GM18873 (cell line): Measurements from ENCODE around the gene PTPRN2.

Experiments used
- ATAC-seq: cut with Tn5 transposase; IDR thresholded peaks from one replicate; pipeline ENCODE4 v1.9.1; 2021; ENCODE audit warnings: mild to moderate bottlenecking, moderate library complexity, moderate number of reproducible peaks; ENCODE audit not compliant: unreplicated experiment, low FRiP score

PTPRN2 gene

GRCh38 chr7:157542068-157543021 lies 1045.3 kb downstream of the PTPRN2 start:
- ATAC-seq = no peak

GRCh38 chr7:157541295-157542067 lies 1046.1 kb downstream of the PTPRN2 start:
- no peak for ATAC-seq

- no peak for ATAC-seq
Observed at GRCh38 chr7:157540606-157541294, 1046.9 kb downstream of the PTPRN2 start.

- ATAC-seq = no peak
Observed at GRCh38 chr7:157540020-157540419, 1047.6 kb downstream of the PTPRN2 start.

GRCh38 chr7:157539521-157539920 lies 1048.1 kb downstream of the PTPRN2 start:
- ATAC-seq = no peak

GRCh38 chr7:157538735-157539134 lies 1048.9 kb downstream of the PTPRN2 start:
- ATAC-seq = no peak

GRCh38 chr7:157538321-157538720 lies 1049.3 kb downstream of the PTPRN2 start:
- no peak for ATAC-seq

GRCh38 chr7:157537056-157537455 lies 1050.6 kb downstream of the PTPRN2 start:
- no peak for ATAC-seq

GRCh38 chr7:157532068-157532467 lies 1055.6 kb downstream of the PTPRN2 start:
- ATAC-seq = no peak

- no peak for ATAC-seq
Observed at GRCh38 chr7:157529768-157530560, 1057.7 kb downstream of the PTPRN2 start.

- no peak for ATAC-seq
Observed at GRCh38 chr7:157528785-157529341, 1058.8 kb downstream of the PTPRN2 start.

- ATAC-seq = no peak
Observed at GRCh38 chr7:157527686-157528085, 1059.9 kb downstream of the PTPRN2 start.

- no peak for ATAC-seq
Observed at GRCh38 chr7:157526913-157527634, 1060.5 kb downstream of the PTPRN2 start.

GRCh38 chr7:157526005-157526912 lies 1061.4 kb downstream of the PTPRN2 start:
- ATAC-seq = no peak

GRCh38 chr7:157525491-157525915 lies 1062.1 kb downstream of the PTPRN2 start:
- no peak for ATAC-seq

GRCh38 chr7:157524731-157525130 lies 1062.9 kb downstream of the PTPRN2 start:
- ATAC-seq = no peak

- ATAC-seq = no peak
Observed at GRCh38 chr7:157523766-157524421, 1063.7 kb downstream of the PTPRN2 start.
